Glutamatergic neuron (in vitro differentiated cells): ENCODE results near the gene BPIFA3. TPM values are rescaled to one million over a fixed set of nuclear protein-coding genes. Genes with fewer than 3 reads are reported as not detected.

Source experiments
- DNase-seq: peaks from one replicate; pipeline ENCODE4 v3.0.0; 2022
- H3K27ac Mint-ChIP-seq: one replicate; pipeline ENCODE4 v1.8.0; 2020; ENCODE audit warnings: mild to moderate bottlenecking, mixed read lengths, inconsistent platforms; ENCODE audit not compliant: unreplicated experiment
- H3K27me3 Mint-ChIP-seq: one replicate; pipeline ENCODE4 v1.8.0; 2020; ENCODE audit warnings: mild to moderate bottlenecking, moderate library complexity, mixed read lengths, inconsistent platforms; ENCODE audit not compliant: unreplicated experiment
- H3K36me3 Mint-ChIP-seq: one replicate; pipeline ENCODE4 v1.8.0; 2020; ENCODE audit warnings: mild to moderate bottlenecking, mixed read lengths, inconsistent platforms; ENCODE audit not compliant: unreplicated experiment
- H3K4me1 Mint-ChIP-seq: one replicate; pipeline ENCODE4 v1.8.0; 2020; ENCODE audit warnings: mild to moderate bottlenecking, low read depth, mixed read lengths, inconsistent platforms; ENCODE audit not compliant: unreplicated experiment
- H3K4me3 Mint-ChIP-seq: one replicate; pipeline ENCODE4 v1.8.0; 2020; ENCODE audit warnings: mild to moderate bottlenecking, mixed read lengths, inconsistent platforms; ENCODE audit not compliant: unreplicated experiment
- H3K9me3 Mint-ChIP-seq: one replicate; pipeline ENCODE4 v1.8.0; 2020; ENCODE audit warnings: mild to moderate bottlenecking, moderate library complexity, mixed read lengths, inconsistent platforms; ENCODE audit not compliant: unreplicated experiment
- total RNA-seq: library from RNA; stranded (reverse); fragmentation: NEBNext Ultra II Directional; extraction: Animal tissue kit (Norgen Biotek cat#: 25700); gene quantifications from one replicate; pipeline ENCODE4 v1.2.1, GENCODE V29; 2021; ENCODE audit not compliant: unreplicated experiment
- TF ChIP-seq, protein P1 (sequence below): fragments of 200-600 bp; sonication (generic); IDR thresholded peaks from one replicate; pipeline ENCODE4 v1.5.0; 2021; ENCODE audit not compliant: partially characterized antibody, unreplicated experiment

BPIFA3 gene
- total RNA-seq, 1 donor from 2014 or later: not detected

DNA sequence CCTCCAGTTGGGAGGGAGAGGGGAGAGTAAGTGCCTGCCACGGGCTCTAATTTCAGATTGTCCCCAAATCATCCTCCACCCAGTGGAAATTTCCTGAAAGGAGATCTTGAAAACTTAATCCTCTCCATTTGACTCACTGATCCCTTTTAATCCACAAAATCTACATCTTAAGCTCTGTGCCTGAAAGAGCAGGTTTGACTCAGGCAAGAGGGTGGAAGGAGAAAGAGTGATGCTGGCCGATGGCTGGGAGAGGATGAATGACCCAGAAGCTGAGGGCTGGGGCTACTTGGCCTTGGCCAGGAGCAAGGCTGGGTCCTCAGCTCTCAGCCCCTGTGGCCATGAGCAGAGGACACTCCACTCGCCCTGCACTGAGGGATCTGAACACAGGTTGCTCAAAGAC, 41.1 kb upstream of the BPIFA3 start:
- Mint-ChIP-seq H3K9me3 (peaks cover 3% of the 10 kb centered on the region), H3K27me3 (peaks cover 4% of the 10 kb centered on the region), H3K4me1 (no peaks in the 10 kb centered on the region), H3K4me3 (no peak overlapping the region), H3K36me3 (peaks cover 3% of the 10 kb centered on the region), H3K27ac (no peak overlapping the region)
- no peak for DNase-seq
- TF ChIP-seq, protein P1, sequence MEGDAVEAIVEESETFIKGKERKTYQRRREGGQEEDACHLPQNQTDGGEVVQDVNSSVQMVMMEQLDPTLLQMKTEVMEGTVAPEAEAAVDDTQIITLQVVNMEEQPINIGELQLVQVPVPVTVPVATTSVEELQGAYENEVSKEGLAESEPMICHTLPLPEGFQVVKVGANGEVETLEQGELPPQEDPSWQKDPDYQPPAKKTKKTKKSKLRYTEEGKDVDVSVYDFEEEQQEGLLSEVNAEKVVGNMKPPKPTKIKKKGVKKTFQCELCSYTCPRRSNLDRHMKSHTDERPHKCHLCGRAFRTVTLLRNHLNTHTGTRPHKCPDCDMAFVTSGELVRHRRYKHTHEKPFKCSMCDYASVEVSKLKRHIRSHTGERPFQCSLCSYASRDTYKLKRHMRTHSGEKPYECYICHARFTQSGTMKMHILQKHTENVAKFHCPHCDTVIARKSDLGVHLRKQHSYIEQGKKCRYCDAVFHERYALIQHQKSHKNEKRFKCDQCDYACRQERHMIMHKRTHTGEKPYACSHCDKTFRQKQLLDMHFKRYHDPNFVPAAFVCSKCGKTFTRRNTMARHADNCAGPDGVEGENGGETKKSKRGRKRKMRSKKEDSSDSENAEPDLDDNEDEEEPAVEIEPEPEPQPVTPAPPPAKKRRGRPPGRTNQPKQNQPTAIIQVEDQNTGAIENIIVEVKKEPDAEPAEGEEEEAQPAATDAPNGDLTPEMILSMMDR: no peak

DNA sequence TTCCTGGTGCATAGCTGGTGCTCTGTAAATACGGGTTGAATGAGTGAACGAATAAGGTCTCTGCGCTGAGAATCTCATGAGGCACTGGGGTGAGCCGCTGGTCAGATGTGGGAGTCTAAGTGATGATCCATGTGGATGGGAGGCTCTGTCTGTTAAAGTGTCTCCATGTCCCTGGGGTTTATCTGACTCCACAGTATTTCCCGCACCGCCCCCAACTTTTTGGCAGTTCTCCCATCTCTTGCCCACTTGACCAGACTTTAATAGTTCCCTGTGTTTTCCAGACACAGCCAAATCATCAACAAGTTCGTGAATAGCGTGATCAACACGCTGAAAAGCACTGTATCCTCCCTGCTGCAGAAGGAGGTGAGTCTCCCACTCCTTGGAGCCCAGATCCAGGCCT, 39.3 kb upstream of the BPIFA3 start:
- TF ChIP-seq, protein P1: no peak
- Mint-ChIP-seq H3K27ac (no peak overlapping the region), H3K36me3 (peaks cover under 1% of the 10 kb centered on the region), H3K4me1 (no peaks in the 10 kb centered on the region), H3K4me3 (no peak overlapping the region), H3K27me3 (peaks cover 5% of the 10 kb centered on the region), H3K9me3 (no peaks in the 10 kb centered on the region)
- DNase-seq: no peak

DNA sequence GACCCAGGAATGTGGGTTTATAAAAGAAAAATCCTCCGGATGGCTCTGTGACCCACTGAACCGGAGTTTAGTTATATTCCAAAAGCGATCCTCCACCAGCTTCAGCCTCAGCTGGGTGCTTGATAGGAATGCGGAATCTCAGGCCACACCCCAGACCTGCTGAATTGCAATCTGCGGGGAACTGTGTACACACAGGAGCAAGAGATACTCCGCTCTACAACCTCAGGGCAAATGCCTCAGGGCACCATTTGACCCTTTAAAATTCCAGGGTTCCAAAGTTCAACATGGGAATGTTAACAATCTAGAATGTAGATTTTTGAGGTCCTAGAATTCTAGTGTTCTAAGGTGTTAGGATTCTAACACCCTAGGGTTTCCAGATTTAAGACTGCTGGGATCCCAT, 38.4 kb upstream of the BPIFA3 start:
- H3K27me3 Mint-ChIP-seq: peaks cover 7% of the 10 kb centered on the region
- H3K27ac Mint-ChIP-seq: no peak overlapping the region
- DNase-seq: no peak
- H3K4me3 Mint-ChIP-seq: no peak overlapping the region
- TF ChIP-seq, protein P1: no peak
- no peaks in the 10 kb centered on the region for H3K9me3 Mint-ChIP-seq
- H3K36me3 Mint-ChIP-seq: peaks cover 7% of the 10 kb centered on the region
- H3K4me1 Mint-ChIP-seq: no peaks in the 10 kb centered on the region

DNA sequence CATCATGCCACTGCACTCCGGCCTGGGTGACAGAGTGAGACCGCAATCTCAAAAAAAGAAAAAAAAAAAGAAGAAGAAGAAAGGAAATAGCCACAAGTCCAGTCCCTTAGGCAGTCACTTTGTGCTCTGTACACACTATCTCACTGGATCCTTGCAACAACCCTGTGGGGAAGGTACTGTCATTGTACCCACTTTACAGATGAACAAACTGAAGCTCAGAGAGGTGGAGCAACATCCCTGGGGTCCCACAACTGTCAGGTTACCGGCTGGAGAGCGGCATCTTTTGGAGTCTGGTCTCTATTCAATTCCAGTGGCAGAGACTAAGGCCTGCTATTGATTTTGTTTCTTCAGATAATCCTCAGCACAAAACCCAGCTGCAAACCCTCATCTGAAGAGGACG, 37.0 kb upstream of the BPIFA3 start:
- Mint-ChIP-seq H3K4me3 (no peak overlapping the region), H3K4me1 (no peaks in the 10 kb centered on the region), H3K9me3 (peaks cover 3% of the 10 kb centered on the region), H3K27me3 (peaks cover 7% of the 10 kb centered on the region), H3K27ac (no peak overlapping the region), H3K36me3 (peaks cover 7% of the 10 kb centered on the region)
- DNase-seq: no peak
- TF ChIP-seq, protein P1: no peak

GRCh38 chr20:33181482-33182093, 35.6 kb upstream of the BPIFA3 start:
- TF ChIP-seq, protein P1: no peak
- Mint-ChIP-seq H3K4me1 (no peaks in the 10 kb centered on the region), H3K9me3 (peaks cover 3% of the 10 kb centered on the region), H3K36me3 (peaks cover 7% of the 10 kb centered on the region), H3K27ac (no peak overlapping the region), H3K4me3 (no peak overlapping the region), H3K27me3 (peaks cover 7% of the 10 kb centered on the region)
- DNase-seq: no peak
